Activated CD4-positive, alpha-beta T cell treated with anti-CD3 and anti-CD28 coated beads for 4 hours (primary cell): ENCODE data around the gene STXBP2.

Source experiments
- DNase-seq, 2 donors: peaks; one replicate each; pipeline ENCODE4 v3.0.0-alpha.2; 2020

The STXBP2 gene

GRCh38 chr19:7657131-7657751 lies 20.3 kb downstream of the STXBP2 start:
- DNase-seq, result peak in 1 of 2 donors; percentile 25

GRCh38 chr19:7658219-7658686 lies 21.3 kb downstream of the STXBP2 start:
- peak in 1 of 2 donors; percentile 25 for DNase-seq

GRCh38 chr19:7661744-7662538 lies 25.0 kb downstream of the STXBP2 start:
- DNase-seq, result no peak

- no peak for DNase-seq
Measured at GRCh38 chr19:7662657-7663056, 25.7 kb downstream of the STXBP2 start.

- DNase-seq, result no peak
Measured at GRCh38 chr19:7663706-7664105, 26.8 kb downstream of the STXBP2 start.

- DNase-seq, result no peak
Measured at GRCh38 chr19:7665076-7665475, 28.2 kb downstream of the STXBP2 start.

- DNase-seq, result no peak
Measured at GRCh38 chr19:7668842-7669241, 31.9 kb downstream of the STXBP2 start, which contains the start of gene RETN. Gene RETN (plus strand): TSS chr19:7669049. CDS start chr19:7669327, 278 bp downstream.

- no peak for DNase-seq
Measured at GRCh38 chr19:7669641-7670040, 32.7 kb downstream of the STXBP2 start.

- DNase-seq, result no peak
Measured at GRCh38 chr19:7670150-7670783, 33.4 kb downstream of the STXBP2 start.

- no peak for DNase-seq
Measured at GRCh38 chr19:7670790-7671189, 33.9 kb downstream of the STXBP2 start.

- no peak for DNase-seq
Measured at GRCh38 chr19:7672522-7672921, 35.6 kb downstream of the STXBP2 start.

- no peak for DNase-seq
Measured at GRCh38 chr19:7674010-7675005, 37.4 kb downstream of the STXBP2 start.

GRCh38 chr19:7676376-7676775 lies 39.5 kb downstream of the STXBP2 start:
- DNase-seq, result no peak

- no peak for DNase-seq
Measured at GRCh38 chr19:7676854-7677253, 39.9 kb downstream of the STXBP2 start, which contains the start of gene MCEMP1. Gene MCEMP1 (plus strand): TSS chr19:7677090. CDS start chr19:7677121, 31 bp downstream.

- DNase-seq, result no peak
Measured at GRCh38 chr19:7677669-7678311, 40.9 kb downstream of the STXBP2 start.

- DNase-seq, result peak; percentile 66 to 79
Measured at GRCh38 chr19:7678971-7679751, 42.3 kb downstream of the STXBP2 start.

- no peak for DNase-seq
Measured at GRCh38 chr19:7679771-7680605, 43.1 kb downstream of the STXBP2 start.

GRCh38 chr19:7680606-7681339 lies 43.9 kb downstream of the STXBP2 start, which contains the start of gene TRAPPC5:
Gene TRAPPC5 (plus strand): TSS chr19:7680833. CDS start chr19:7682254, 1,421 bp downstream.
- peak; percentile 84 to 88 for DNase-seq
